Omental fat pad (tissue), 4 donors: ENCODE measurements around the gene ENPP1. TPM values are rescaled to one million over a fixed set of nuclear protein-coding genes. Genes with fewer than 3 reads are reported as not detected.

Experiments used
- ATAC-seq: fragments of 150-250 bp; one replicate; pipeline ENCODE4 v1.9.1; 2016; ENCODE audit warnings: mild to moderate bottlenecking, moderate library complexity; ENCODE audit not compliant: low FRiP score
- DNase-seq: peaks from one replicate; pipeline ENCODE4 v3.0.0-alpha.2; 2019; ENCODE audit warnings: low spot score
- CTCF ChIP-seq, 3 donors: fragments of 450-650 bp; IDR thresholded peaks; one replicate each; pipeline ENCODE4 v1.5.1; 2016 to 2017; ENCODE audit warnings: antibody characterized with exemption in 3 of 3, mild to moderate bottlenecking in 3 of 3, moderate library complexity in 2 of 3
- total RNA-seq, 4 donors: library from RNA; depleted of rRNA; stranded (reverse); fragments of >200 nt; gene quantifications; one replicate each; pipeline ENCODE4 v1.1.0, GENCODE V29; 2016

Gene ENPP1
- total RNA-seq, 4 donors from 2014 or later, result 10.9 to 60.8 (median 19.3) TPM

GRCh38 chr6:131838051-131838450, 30.2 kb downstream of the ENPP1 start:
- TF ChIP-seq CTCF (IDR thresholded peaks at IDR 0.05), result no peak
- no peak for DNase-seq
- ATAC-seq, result no peak

- ATAC-seq (no peak), DNase-seq (no peak)
- TF ChIP-seq CTCF (IDR thresholded peaks at IDR 0.05), result no peak
Measured at GRCh38 chr6:131839388-131839787, 31.6 kb downstream of the ENPP1 start.

- DNase-seq, result no peak
- ATAC-seq, result no peak
- no peak for TF ChIP-seq CTCF (IDR thresholded peaks at IDR 0.05)
Measured at GRCh38 chr6:131840441-131840840, 32.6 kb downstream of the ENPP1 start.

GRCh38 chr6:131840936-131841583, 33.2 kb downstream of the ENPP1 start:
- TF ChIP-seq CTCF (IDR thresholded peaks at IDR 0.05), result no peak
- ATAC-seq (no peak), DNase-seq (no peak)

- no peak for TF ChIP-seq CTCF (IDR thresholded peaks at IDR 0.05)
- DNase-seq (no peak), ATAC-seq (no peak)
Measured at GRCh38 chr6:131843768-131844167, 35.9 kb downstream of the ENPP1 start.

- ATAC-seq (no peak), DNase-seq (no peak)
- TF ChIP-seq CTCF (IDR thresholded peaks at IDR 0.05), result no peak
Measured at GRCh38 chr6:131844243-131844841, 36.5 kb downstream of the ENPP1 start.
